Loucy (cell line): ENCODE data around the gene INO80C.

Source experiments
- H2AFZ ChIP-seq: fragments of 200-600 bp; sonication (generic); 2 replicates; pipeline ENCODE4 v1.6.0; 2016; ENCODE audit warnings: antibody characterized with exemption, mild to moderate bottlenecking, low read length, moderate library complexity
- H3F3A ChIP-seq: fragments of 200-600 bp; 2 replicates; pipeline ENCODE4 v1.6.0; 2016; ENCODE audit warnings: antibody characterized with exemption, low read depth, mild to moderate bottlenecking
- H3K27me3 ChIP-seq: fragments of 200-600 bp; sonication (generic); 2 replicates; pipeline ENCODE4 v1.6.1; 2014; ENCODE audit warnings: low read length, mild to moderate bottlenecking; ENCODE audit not compliant: insufficient read depth, poor library complexity, severe bottlenecking
- H3K36me3 ChIP-seq: fragments of 200-600 bp; sonication (generic); 2 replicates; pipeline ENCODE4 v1.6.1; 2016; ENCODE audit warnings: low read length; ENCODE audit not compliant: insufficient read depth
- H3K4me1 ChIP-seq: fragments of 200-600 bp; sonication (generic); 2 replicates; pipeline ENCODE4 v1.5.1; 2014; ENCODE audit warnings: low read length, mild to moderate bottlenecking; ENCODE audit not compliant: insufficient read depth, poor library complexity, severe bottlenecking
- H3K4me2 ChIP-seq: fragments of 200-600 bp; sonication (generic); 2 replicates; pipeline ENCODE4 v1.6.0; 2014; ENCODE audit warnings: antibody characterized with exemption, low read length, low read depth, mild to moderate bottlenecking; ENCODE audit not compliant: poor library complexity, severe bottlenecking
- H3K4me3 ChIP-seq: fragments of 200-600 bp; sonication (generic); 2 replicates; pipeline ENCODE4 v1.5.1; 2014; ENCODE audit warnings: low read length, mild to moderate bottlenecking, mixed read lengths; ENCODE audit not compliant: poor library complexity, severe bottlenecking
- H3K79me2 ChIP-seq: fragments of 200-600 bp; sonication (generic); 2 replicates; pipeline ENCODE4 v1.6.1; 2014; ENCODE audit warnings: low read length; ENCODE audit not compliant: insufficient read depth
- H3K9ac ChIP-seq: fragments of 200-600 bp; sonication (generic); 2 replicates; pipeline ENCODE4 v1.6.0; 2014; ENCODE audit warnings: mild to moderate bottlenecking, low read depth, low read length, moderate library complexity; ENCODE audit not compliant: poor library complexity, severe bottlenecking
- H3K9me2 ChIP-seq: fragments of 200-600 bp; sonication (generic); replicated peaks from 2 replicates; pipeline ENCODE4 v1.6.1; 2016; ENCODE audit warnings: low read depth, low read length, mixed read lengths
- H3K9me3 ChIP-seq: fragments of 200-600 bp; sonication (generic); 2 replicates; pipeline ENCODE4 v1.6.1; 2014; ENCODE audit warnings: mild to moderate bottlenecking, antibody characterized with exemption, low read length, low read depth; ENCODE audit not compliant: insufficient read depth
- H4K20me1 ChIP-seq: fragments of 200-600 bp; sonication (generic); 2 replicates; pipeline ENCODE4 v1.6.0; 2014; ENCODE audit warnings: antibody characterized with exemption, low read length, mild to moderate bottlenecking; ENCODE audit not compliant: insufficient read depth, poor library complexity, severe bottlenecking
- CTCF ChIP-seq: fragments of 200-600 bp; sonication (generic); conservative IDR thresholded peaks from 2 replicates; pipeline ENCODE4 v1.5.1; 2014; ENCODE audit warnings: mild to moderate bottlenecking, antibody characterized with exemption, low read length
- EZH2phosphoT487 ChIP-seq: fragments of 200-600 bp; IDR thresholded peaks from 2 replicates; pipeline ENCODE4 v1.6.1; 2018; ENCODE audit warnings: antibody characterized with exemption, mild to moderate bottlenecking, moderate library complexity, borderline replicate concordance

INO80C gene

GRCh38 chr18:35506024-35506712 is 8.4 kb upstream of the INO80C start:
- TF ChIP-seq CTCF (no peak), EZH2phosphoT487 (no peak)
- Histone ChIP-seq H3F3A (no peaks in the 10 kb centered on the region), H3K27me3 (no peaks in the 10 kb centered on the region), H2AFZ (no peak overlapping the region), H3K4me2 (no peak overlapping the region), H3K4me3 (no peak overlapping the region), H3K9me3 (no peaks in the 10 kb centered on the region), H3K4me1 (no peaks in the 10 kb centered on the region), H3K79me2 (no peaks in the 10 kb centered on the region), H3K9ac (no peak overlapping the region), H4K20me1 (no peaks in the 10 kb centered on the region), H3K36me3 (no peaks in the 10 kb centered on the region), H3K9me2 (no peaks in the 10 kb centered on the region)

- Histone ChIP-seq H3K27me3 (no peaks in the 10 kb centered on the region), H2AFZ (no peak overlapping the region), H3K9me3 (no peaks in the 10 kb centered on the region), H4K20me1 (no peaks in the 10 kb centered on the region), H3K4me3 (no peak overlapping the region), H3K79me2 (no peaks in the 10 kb centered on the region), H3K4me2 (no peak overlapping the region), H3K4me1 (no peaks in the 10 kb centered on the region), H3K9me2 (no peaks in the 10 kb centered on the region), H3F3A (no peaks in the 10 kb centered on the region), H3K36me3 (no peaks in the 10 kb centered on the region), H3K9ac (no peak overlapping the region)
- TF ChIP-seq EZH2phosphoT487: no peak
- no peak for TF ChIP-seq CTCF
Measured at GRCh38 chr18:35504996-35505395, 7.2 kb upstream of the INO80C start.

GRCh38 chr18:35502052-35502451 is 4.3 kb upstream of the INO80C start:
- peaks cover 2% of the 10 kb centered on the region; the same call in 1 of the 2 replicates for H3K79me2 ChIP-seq
- H3K9me3 ChIP-seq: no peaks in the 10 kb centered on the region
- H4K20me1 ChIP-seq: no peaks in the 10 kb centered on the region
- no peaks in the 10 kb centered on the region for H3F3A ChIP-seq
- no peak overlapping the region for H3K4me3 ChIP-seq
- no peak overlapping the region for H3K9ac ChIP-seq
- no peaks in the 10 kb centered on the region for H3K36me3 ChIP-seq
- peak overlapping the region; percentile 58; the same call in 1 of the 2 replicates for H2AFZ ChIP-seq
- H3K9me2 ChIP-seq: no peaks in the 10 kb centered on the region
- no peak overlapping the region for H3K4me2 ChIP-seq
- no peak for TF ChIP-seq EZH2phosphoT487
- TF ChIP-seq CTCF: no peak
- peaks cover 2% of the 10 kb centered on the region for H3K4me1 ChIP-seq
- H3K27me3 ChIP-seq: no peaks in the 10 kb centered on the region
